ENCODE measurements around the gene PAQR7.

Gene PAQR7

DNA sequence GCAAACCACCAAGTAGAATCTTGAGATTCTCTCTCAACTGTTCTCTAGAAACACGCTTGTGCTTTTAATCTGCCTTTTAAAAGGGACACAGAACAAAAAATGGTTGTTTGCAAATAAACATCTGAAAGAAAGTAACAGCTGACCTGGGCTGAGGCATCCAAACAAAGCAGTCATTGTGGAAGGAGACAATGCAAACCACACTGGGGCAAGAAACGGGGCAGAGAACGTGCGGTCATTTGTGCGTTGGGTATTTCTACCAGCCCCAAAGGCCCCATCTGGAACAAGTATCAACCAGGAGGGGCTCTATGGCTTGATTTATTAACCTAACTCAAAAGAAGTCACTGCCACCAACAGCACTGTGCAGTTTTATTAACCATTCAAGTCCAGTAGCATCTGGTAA, 24.7 kb upstream of the PAQR7 start:
- DNase-seq: no peak

DNA sequence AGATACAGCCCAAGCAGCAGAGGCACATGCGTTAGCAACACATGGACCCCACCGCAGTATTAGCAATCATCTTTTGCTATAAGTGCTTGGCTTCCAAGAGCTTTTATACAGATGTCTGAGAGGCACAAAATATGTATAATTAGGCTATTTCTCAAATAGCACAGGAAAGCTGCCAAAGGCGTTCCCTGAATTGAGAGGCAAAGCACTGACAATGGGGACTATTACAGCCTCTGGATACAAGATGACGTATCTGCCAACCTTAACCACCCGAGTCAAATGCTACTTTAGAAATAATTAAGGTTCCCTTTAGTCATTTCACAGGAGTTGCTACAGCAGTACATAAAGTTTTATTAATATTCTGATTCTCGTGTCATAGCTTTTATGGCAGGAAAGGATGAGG, 24.3 kb upstream of the PAQR7 start:
- no peak for DNase-seq

DNA sequence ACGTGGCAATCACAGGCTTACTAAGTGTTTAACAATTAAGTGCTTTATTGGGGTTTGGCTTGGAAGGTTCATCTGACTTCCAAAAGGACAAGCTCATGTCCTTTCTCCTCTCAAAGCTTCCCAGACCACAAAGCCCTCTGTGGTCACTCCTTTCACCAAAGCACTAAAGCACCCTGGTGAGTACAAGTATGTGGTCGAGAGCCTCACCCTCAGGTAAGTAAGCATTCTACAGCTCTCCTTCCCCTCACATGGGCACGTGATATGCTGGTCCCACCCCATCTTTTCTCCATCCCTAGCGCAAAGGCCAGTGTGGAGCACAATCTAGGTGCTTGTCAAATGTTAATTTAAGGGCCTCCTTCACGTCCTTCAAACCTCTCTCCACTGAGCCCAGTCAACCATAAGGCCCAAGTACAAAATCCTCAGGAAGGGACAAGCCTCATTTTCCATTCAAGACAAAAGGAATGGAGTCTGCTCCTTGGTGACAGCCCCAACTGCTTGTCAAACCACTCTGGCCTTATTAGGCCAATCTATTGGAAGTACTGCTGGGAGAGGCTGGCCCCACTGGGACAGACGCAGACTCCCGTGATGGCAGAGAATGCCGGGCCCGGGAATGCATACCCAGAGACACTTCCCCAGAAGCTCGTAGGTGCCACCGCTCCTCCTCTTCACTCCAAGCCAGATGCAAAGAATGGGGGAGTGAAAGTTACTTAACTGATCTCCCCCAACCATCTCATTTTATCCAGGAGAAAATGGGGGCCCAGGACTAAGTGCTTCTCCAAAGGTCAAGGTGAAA, 22.9 kb upstream of the PAQR7 start:
- DNase-seq: no peak

DNA sequence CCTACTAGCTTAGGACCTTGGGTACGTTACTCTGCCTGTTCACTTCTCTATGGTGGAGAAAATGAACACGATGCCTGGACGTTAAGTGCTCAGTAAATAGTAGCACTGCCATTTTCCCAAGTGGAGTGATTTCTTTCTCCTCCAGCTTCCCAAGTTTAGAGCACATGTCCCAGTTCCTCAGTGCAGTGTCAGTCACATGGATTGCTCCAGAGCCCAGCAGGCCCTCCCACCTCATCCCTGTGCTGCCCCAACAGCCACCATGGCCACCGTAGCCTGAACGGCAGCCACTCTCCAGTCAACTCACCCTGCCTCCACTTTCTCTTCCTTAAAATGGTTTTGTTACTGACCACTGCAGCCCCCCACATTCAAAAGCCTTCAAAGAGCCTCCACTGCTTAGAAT, 22.2 kb upstream of the PAQR7 start:
- no peak for DNase-seq

DNA sequence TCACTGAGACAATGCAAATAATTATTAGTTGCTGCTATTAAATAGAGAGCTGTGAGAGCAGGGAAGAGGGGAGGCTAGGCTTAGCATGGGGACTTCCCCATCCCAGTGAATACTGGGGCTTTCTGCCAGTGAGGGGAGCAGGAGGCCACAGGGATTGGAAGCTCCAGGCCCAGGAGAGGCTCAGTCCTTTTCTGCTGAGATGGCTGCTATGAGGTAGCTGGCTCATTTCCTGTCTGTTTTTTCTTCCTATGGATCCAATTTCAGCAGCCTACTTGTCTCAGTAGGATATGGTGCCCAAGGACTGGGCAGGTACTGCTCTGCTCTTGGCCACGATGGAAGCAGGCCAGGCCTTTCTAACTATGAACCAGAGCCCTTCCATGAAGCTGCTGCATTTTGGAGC, 20.8 kb upstream of the PAQR7 start:
- DNase-seq: no peak

DNA sequence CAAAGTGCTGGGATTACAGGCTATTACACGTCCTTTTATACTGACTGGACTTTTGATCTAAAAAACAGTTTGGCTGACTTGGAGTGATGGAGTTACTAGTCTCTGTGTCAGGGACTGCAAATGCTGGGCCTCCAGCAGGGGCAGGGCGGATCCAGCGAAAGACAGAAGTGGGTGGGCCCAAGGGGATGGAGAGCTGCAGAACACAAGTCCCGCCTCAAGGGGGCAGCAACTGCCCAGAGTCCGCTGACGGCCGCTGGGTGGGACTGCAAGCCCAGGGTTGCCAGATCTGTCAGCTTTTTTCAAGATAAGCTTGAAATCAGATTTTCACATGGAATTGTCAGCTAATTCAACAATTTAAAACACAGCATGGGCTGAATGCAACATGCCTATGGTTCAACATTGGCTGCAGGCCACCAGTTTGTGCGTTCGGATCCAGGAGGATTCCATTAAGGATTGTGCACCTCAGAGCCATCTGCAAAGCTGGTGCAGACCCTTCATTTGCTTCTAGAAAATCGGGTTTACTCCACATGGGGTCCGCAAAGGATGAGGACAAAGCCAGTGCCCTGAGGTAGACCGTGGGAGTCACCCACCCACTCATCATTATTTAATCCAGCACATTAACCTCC, 20.0 kb upstream of the PAQR7 start:
- DNase-seq: peak; percentile 63

DNA sequence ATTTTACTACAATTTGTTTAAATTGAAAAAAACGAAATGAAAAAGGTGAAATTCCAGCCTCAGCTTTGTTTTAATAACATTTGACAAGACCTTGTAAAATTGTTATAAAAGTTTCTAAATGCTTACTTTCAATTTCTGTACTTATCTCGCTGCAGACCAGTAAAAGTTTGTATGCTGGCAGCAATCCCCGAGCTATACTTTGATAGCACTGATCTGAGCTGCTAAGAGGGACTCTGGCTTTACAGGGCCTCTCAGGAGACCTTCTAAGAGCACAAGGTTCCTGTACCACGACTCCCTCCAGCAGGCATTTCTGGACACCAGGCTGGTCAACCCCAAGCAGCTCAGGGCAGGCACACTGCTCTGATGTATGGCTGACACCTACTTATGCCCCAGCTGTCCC, 17.6 kb upstream of the PAQR7 start:
- DNase-seq: no peak

DNA sequence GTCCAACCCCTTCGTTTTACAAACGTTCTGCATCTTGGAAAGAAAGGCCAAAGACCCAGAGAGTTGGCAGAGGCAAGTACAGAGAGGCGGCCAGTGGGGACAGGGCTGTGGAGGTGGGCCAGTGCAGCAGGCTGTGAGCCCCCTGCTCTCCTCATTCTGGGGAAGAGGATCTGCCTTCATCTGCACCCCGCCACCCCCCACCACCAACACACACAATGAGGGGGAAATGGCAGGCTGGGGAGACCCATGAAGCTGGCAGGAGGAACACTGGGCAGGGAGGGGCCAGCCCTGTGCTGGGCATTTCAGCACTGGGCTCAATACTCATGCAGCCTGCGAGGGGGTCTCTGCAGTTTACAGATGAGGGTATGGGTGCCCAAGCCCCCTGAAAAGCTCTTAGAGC, 16.1 kb upstream of the PAQR7 start:
- no peak for DNase-seq

DNA sequence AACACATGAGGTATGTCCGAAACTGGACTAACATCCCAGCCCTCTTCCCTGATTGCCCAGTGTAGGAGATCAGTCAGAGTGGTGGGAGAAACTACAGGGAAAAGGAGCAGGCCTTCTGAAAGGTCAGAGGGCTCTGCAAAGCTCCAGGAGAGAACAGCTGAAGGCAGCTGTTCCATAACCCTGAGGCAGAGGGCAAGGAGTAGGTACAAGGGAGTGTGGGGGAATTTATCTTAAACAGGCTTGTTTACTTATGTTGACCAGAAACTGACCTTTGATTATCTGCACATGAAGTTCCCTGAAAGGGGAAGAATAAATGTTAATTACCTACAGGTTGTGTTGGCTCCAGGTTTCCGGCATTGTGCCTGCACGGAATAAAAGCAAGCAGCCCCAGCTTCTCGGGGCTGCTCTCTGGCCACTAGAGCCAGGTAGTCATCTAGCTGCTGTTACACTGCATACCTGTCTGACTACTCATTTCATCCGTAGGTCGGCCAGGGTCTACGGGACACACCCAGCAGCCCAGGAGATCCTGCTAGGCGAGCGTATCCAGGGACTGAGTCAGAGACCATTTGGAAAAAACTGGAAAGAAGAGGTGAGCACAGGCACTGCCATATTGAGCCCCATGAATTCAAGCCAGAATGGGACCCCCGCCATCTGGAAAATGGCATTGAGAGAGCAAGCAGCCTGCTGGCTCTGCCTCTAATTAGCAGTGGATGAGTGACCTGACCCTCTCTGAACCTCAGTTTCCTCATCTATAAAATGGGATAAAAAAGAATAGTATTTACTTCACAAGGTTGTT, 14.9 kb upstream of the PAQR7 start:
- DNase-seq: no peak

DNA sequence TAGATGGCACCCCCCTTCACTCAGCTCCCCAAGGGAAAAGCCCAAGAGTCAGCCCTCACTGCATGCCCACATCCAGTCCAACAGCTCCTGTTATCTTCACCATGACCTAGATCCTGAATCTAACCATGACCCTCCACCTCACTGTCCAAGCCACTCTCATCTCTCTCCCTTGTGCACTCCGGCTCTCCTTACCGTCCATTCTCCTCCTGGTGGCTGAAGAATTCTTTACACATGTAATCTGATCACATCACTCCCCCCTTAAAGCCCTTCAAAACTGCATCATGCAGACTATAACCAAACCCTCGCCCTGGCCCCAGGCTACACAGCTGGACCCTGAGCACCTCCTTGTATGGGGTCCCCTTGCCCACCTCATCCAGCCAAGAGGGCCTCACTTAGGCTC, 14.0 kb upstream of the PAQR7 start:
- no peak for DNase-seq

DNA sequence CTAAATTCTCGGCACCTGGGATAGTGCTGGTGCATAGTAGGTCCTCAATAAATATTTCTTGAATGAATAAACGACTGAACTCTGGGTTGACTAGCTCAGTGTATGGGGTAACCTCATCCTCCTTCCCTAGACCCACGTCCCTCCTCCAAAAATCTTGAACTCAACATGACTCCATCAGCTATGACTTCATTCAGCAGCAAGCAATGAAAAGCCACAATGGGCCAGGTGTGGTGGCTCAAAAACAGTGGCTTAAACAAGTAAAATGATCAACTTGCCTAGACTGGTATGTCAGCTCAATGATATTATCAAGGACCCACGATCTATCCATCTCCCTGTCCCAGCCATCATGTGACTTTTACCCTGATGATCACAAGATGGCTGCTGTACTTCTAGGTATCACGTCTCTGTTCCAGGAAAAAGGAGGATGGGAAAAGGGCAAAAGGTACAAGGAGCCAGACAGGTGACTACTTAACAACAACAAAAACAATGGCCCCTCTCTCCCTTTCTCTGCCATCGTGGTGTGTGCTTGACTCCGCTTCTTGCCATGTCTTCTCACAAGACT, 13.0 kb upstream of the PAQR7 start:
- DNase-seq: no peak

DNA sequence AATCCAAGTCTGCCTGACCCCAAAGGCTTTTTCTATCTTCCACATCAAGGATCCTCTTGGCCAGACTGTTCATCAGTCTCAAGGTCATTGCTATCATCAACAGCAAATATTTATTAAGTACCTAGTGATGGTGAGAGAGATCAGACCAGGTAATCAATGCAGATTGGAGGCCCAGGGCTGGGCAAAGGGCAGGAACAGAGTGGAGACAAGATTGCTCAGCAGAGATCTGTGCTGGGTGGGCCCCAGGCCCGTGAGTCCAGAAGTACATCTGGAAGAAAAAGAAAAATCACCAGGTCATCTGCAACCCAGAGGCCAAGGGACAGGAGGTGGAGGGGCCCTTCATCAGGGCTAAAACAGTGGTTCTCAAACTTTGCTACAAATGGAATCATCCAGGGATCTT, 10.1 kb upstream of the PAQR7 start:
- no peak for DNase-seq

DNA sequence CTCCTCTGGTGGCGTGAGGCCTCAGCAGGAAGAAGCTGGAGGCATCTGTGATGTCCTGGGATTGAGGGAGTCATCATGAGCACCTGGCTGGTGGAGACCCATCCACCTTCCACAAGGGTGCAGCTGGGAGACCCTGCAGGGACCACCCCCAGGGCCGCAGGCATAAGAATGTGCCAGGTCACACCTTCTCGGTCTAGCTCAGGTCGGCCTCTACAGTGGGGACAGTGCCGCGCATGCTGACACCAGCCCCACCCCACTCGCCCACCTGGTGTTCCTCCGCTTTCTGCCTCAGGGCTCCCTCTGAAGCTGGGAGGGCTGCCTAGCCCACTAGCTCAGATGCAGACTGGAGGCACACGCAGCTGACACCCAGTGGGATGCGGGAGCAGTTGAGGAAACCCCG, 5.8 kb upstream of the PAQR7 start:
- no peak for DNase-seq

DNA sequence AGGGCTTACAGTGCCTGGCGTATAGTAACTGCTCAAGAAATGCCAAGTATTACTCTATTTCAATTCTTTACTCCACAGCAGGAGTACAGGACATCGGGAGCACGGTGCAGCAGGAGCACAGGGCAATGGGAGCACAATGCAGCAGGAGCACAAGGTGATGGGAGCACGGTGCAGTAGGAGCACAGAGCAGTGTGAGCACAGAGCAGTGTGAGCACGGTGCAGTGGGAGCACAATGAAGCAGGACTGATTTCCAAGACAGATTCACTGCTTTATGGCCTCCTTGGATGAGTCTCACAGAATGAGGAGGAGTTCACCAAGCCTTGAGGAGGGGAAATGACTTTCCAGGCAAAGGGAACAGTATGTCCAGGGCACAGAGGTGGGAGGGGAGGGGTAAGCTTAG, 5.0 kb upstream of the PAQR7 start:
- no peak for DNase-seq

DNA sequence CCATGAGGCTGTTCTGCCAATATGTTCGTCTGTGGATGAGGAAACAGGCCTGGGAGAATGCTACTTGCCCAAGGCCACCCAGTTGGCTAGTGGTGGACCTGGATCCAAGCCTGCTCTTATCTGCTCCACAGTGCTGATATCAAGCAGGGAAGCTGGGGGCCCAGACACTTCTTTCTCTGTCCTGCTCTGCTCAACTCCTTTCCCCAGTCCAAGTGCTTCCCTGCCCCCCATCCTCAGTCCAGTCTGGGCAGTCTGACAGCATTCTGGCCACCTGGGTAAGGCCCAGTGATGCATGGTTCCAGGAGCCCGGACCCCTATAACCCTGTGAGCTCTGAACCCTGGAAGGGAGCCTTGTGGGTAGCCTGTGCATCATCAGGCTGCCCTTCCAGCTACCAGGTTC, 4.2 kb upstream of the PAQR7 start:
- DNase-seq: no peak

DNA sequence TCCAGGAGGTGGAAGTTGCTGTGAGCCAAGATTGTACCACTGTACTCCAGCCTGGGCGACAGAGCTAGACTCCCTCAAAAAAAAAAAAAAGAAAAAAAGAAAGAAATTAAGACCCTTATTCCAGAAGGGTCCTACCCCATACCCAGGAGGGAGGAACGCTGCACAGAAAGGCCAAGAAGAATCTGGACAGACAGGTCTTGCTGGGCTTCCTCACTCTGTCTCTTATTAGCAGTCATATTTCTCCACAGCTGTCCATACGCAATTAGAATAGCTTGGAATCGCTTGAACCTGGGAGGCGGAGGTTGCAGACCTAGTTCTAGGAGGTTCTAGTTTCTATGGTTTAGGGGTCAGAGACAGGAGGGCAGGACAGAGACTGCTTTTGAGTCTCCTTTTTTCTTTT, 3.2 kb upstream of the PAQR7 start:
- DNase-seq: no peak

DNA sequence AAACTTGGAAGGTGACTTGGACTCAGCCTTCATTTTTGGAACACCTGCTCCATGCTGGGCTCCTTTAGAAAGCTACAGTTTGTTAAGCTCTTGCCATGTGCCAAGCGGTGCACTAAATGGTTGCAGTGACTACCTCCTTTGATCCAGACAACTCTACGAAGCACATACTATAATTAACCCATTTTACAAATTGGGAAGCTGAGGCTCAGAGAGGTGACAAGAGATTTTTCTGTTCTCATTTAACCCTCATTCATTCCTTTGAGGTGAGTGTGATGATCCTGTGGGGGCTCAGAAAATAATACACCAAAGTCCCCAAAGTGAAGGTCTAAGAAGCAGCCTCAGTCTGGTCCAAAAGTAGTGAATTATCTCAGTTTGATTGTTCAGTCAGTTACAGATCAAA, 1.6 kb upstream of the PAQR7 start:
- DNase-seq: no peak

DNA sequence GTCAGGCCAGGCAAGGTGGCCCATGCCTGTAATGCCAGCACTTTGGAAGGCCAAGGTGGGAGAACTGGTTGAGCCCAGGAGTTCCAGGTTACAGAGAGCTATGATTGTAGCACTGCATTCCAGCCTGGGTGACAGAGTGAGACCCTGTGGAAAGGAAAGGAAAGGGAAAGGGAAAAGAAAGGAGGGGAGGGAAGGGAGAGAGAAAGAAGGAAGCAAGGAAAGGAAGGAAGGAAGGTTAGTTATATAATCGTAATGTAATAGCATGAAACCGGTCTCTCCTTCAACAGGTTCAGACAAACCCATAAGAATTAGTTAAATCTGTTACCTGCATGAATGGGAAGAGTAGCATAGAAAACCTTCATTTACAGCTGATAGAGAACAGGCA, 1.2 kb upstream of the PAQR7 start:
- DNase-seq: no peak

DNA sequence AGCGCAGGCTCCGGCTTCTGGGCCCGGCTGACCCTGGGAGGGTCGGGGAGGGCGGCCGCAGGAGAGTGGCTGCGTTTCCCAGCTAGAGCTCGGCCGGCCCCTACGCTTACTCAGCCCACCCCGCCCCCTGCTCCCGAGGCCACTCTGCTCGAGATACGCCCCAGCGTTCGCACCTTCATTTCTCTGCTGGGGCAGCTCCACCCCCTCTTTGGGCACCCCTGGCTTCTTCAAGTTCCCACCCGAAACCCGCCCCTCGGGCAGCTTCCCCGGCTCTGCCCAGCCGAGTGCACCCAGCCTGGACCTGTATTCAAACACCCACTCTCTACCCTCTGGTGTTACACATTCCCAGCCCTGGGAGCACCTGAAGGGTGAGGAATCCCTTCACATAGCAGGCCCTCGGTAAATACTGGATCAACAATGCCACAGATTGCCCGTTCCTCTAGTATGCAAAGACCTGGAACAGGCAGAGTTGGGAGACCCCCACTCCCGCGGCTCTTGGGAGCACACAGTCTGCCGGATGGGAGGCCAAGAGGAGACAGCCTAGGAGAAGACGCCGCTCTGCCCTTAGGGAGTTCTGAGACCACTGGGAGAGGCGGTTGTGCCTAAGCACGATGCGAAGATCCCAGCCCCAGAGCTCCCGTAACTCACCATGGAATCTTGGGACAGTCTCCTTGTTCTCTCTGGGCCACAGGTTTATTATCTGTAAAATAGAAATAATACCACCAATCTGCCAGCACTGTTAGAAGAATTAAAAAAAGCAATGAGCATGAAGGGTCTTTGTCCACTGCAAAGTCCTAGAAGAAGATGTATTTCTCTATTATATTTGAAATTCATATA, 566 bp upstream of the PAQR7 start:
- no peak for DNase-seq

DNA sequence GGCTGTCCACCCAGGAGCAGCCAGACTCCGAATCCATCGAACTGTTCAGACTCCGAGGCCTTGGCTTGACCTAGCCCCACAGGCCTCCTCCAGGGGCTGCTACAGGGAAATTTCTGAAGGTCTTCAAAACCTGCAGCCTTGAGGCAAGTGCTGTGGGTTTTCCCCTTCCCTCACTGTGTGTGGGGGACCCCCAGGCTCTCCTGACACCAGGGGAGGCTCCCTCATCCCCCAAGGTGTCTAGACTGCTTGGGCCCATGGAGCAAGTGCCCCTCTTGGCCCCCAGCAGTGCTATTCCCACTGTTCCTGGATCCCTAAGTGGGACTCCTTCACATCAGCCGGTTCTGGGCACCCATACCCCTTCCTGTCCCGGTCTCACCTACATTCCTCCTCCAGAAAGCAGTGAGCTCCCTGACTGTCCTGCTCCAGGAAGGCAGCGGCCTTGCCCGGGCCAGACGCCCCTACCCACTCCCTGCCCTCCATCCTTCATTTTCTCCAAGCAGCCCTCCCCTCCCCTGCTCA, 814 bp downstream of the PAQR7 start:
- no peak for DNase-seq

DNA sequence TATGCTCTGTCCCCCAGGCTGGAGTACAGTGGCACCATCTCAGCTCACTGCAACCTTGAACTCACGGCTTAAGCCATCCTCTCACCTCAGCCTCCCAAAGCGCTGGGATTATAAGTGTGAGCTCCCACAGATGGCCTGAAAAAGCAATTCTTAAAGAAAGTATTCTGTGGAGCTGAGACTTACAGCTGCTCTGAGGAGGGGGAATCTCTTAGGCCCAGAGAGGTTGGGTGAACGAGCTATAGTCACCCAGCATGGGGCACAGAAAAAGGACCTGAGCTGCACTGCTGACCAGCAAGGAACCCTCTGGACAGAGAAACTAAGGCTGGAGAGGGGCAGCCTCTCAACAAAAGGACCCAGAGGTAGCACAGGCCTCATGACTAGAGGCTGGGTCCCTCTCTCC, 1.3 kb downstream of the PAQR7 start:
- no peak for DNase-seq

DNA sequence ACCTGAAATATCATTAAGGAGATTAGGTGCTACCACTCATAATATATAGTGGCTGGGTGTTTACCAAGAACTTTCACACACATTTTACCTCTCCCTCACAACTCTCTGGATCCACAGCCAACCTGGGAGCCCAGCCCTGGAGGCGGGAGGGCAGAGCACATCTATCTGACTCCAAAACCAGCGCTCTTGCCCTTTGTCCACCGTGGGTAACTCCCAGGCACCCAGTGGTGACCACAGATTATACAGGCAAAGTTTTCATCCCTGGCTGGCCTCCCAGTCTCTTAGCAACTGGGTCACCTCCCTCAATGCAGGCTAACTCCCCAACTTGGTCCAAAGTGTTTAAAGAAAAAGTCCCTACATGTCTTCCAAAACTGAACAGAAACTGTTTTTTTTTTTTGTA, 2.4 kb downstream of the PAQR7 start:
- no peak for DNase-seq

DNA sequence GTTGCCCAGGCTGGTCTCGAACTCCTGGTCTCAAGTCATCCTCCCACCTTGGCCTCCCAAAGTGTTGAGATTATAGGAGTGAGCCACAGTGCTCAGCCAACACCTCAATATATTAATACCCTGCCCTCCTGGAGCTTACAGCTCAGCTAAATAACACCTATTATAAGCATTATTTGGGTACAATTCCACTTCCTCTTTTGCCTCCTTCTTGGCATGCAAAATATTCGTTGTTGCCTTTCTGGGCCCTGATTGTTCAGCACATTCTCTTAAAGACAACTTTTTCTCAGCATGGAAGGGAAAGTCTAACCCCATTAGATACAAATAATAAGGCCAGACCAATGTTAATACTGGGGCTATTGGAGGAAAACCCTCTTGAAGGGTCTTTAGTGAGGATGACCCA, 2.8 kb downstream of the PAQR7 start:
- DNase-seq: no peak
